HG02588 (cell line): ENCODE results near the gene GALC.
A peak's percentile ranks its signal among the peaks of the same experiment; 100 is the strongest.

Experiments
- ATAC-seq: cut with Tn5 transposase; IDR thresholded peaks from one replicate; pipeline ENCODE4 v1.9.1; 2021; ENCODE audit warnings: mild to moderate bottlenecking, moderate library complexity; ENCODE audit not compliant: unreplicated experiment

GALC gene

GRCh38 chr14:87960013-87960787, 32.8 kb downstream of the GALC start:
- no peak for ATAC-seq

- ATAC-seq = no peak
Observed at GRCh38 chr14:87955501-87955900, 37.5 kb downstream of the GALC start.

DNA sequence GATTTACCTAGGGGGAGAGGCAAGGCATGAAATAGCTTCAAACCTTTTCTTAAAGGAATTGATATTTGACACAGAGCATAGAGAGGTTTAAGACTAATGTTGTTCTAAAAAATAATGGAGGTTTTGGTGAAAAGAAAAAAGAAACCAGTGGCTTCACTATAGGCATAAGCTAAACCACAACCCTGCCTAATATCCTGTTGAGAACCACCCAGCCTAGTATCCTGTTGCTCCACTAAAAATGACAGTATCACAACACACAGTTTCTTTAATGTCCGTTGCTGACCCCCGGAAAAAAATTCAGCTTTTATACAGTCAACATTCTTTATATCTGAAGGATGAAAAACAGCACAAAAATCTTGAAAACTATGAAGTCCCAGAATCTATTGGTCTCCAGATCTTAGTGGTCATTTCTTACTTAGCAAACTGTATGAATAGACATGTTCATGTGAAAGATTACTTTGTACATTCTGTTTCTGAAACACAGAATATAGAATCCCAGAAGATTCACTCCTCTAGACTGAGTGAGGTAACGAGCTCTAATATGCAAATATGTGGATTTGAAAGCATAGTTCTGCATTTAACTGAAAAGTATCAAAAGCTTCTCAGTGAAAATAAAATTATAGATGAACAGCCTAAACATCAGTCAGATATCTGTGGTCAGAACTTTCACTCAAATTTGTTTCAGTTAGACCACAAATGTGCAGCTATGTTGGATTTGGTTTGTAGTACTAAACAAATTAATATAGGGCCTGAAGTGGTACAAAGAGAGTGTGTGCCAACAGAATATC, 40.5 kb downstream of the GALC start:
- ATAC-seq = peak; percentile 78

- ATAC-seq = no peak
Observed at GRCh38 chr14:87944987-87945604, 47.9 kb downstream of the GALC start.

DNA sequence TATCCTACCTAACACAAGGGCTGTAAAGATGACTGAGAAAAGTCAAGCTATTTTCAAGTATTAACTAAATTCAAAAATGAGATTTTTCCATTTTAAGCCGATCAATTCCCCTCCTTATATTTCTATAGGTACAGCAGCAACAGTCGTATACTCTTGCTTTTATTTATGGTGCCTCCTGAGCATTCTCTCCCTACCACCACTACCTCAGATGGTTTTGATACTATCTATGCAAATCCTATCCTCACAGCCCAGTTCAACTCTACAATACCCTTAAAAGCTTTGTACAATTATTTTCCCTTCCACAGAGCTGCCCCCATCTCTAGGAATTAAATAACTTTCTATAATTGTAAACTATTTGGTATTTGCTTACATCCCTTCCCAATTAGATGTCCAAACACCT, 52.1 kb downstream of the GALC start:
- no peak for ATAC-seq

DNA sequence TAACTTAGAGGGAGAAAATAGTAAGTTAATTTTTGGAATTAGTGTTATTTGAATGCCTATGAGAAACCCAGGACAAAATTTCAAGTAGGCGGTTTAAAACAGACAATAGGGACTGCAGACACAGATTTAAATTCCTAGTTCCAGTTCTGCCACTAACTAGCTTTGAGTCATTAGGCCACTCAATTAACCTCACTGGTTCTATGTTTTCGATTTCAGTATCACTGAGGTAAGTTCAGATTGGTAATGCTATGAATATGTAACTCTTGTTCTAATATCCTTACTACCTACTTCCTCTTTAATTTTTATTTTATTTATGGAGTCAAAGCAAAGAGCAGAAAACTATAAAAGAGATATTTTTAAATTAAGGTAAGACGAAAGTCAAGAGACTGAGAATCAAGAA, 52.6 kb downstream of the GALC start:
- peak; percentile 96 for ATAC-seq

DNA sequence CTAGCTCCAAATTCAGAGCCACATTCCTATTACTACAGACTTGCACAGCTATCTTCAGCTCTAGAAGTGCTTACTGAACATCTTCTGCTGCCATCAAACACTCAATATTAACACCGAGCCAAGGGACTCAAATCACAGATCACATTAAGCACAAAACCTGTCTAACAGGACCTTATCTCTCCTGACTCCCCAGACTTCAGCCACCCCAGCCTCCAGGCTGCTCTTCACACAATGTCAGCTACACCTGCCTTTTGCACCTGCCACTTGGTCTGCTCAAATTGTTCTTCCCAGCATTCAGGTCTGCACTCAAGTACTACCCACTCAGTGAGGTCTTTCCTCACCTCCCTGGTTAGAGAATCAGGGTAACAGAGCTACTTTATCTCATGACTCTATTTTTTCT, 57.1 kb downstream of the GALC start:
- ATAC-seq = no peak

GRCh38 chr14:87935081-87935828, 57.7 kb downstream of the GALC start:
- no peak for ATAC-seq

GRCh38 chr14:87934185-87934584, 58.8 kb downstream of the GALC start:
- ATAC-seq = no peak

GRCh38 chr14:87916886-87917275, 76.1 kb downstream of the GALC start:
- ATAC-seq = no peak

DNA sequence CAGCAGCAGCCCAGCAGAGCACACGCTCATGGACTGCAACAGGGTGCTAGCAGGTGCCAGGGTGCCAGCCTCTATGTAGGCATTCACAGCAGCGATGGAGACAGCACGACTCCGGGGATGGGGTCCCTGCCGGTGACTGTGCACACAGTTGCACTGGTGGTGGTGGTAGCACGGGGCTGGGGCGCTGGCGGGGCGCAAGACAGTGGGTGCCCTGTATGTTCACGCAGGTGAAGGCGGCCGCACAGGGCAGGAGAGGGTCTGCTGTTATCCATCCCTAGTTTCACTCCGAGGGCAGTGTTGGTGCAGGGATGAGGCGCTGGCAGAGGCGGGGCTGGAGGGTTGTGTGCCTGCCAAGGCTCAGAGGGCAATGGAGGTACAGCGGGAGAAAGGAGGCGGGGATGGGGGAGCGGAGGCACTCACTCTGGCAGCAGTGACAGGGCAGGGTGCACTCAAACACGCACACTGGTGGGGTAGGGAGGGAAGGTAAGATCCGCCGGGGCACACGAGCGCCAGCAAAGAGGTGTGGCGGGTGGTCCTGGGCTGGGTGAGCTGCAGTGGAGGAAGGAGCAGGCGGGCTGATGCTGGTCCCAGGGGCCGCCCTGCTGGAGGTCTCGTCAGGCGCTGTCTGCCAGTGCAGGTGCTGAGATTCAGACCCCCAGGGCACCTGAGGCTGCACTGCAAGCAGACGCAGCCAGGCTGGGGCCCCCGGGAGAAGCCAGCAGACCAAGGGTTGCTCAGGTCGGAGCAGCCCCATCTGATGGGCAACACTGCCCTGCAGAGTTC, 76.7 kb downstream of the GALC start:
- ATAC-seq = no peak

GRCh38 chr14:87908550-87908949, 84.4 kb downstream of the GALC start:
- no peak for ATAC-seq

DNA sequence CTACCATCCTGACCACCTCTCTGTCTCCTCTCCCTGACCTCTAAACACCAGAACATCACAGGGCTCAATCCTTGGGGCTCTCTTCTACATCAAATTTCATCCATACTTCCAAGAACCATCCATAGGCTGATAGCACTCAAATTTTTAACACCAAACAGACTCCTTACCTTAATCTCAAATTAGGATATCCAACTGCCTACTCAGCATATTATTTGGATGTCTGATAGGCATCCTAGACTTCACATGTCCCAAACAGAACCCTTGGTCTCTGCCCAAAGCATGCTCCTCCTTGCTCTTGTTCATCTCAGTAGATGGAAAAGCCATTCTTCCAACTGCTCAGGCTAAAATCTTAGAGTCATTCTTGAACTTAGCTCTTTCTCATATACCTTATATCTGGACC, 91.3 kb downstream of the GALC start:
- ATAC-seq = no peak

- ATAC-seq = no peak
Observed at GRCh38 chr14:87901236-87901635, 91.7 kb downstream of the GALC start.

GRCh38 chr14:87899228-87899627, 93.8 kb downstream of the GALC start:
- ATAC-seq = no peak

DNA sequence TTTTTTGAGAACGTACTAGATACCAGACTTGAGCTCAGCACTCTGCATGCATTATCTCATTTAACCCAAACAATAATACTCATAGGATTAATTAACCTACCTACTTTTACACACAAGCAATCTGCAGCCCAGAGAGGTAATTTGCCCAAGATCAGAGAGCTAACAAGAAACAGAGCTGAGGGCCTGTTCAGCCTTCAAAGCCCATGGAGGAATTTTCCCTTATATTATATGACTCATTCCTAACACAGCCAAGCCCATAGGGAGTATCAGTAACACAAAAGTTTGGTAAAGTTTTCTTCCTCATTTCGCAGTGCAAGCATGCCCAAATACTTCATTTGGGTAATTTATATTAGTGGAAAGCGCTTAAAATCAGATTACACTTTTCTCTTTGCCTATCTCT, 94.7 kb downstream of the GALC start:
- no peak for ATAC-seq

DNA sequence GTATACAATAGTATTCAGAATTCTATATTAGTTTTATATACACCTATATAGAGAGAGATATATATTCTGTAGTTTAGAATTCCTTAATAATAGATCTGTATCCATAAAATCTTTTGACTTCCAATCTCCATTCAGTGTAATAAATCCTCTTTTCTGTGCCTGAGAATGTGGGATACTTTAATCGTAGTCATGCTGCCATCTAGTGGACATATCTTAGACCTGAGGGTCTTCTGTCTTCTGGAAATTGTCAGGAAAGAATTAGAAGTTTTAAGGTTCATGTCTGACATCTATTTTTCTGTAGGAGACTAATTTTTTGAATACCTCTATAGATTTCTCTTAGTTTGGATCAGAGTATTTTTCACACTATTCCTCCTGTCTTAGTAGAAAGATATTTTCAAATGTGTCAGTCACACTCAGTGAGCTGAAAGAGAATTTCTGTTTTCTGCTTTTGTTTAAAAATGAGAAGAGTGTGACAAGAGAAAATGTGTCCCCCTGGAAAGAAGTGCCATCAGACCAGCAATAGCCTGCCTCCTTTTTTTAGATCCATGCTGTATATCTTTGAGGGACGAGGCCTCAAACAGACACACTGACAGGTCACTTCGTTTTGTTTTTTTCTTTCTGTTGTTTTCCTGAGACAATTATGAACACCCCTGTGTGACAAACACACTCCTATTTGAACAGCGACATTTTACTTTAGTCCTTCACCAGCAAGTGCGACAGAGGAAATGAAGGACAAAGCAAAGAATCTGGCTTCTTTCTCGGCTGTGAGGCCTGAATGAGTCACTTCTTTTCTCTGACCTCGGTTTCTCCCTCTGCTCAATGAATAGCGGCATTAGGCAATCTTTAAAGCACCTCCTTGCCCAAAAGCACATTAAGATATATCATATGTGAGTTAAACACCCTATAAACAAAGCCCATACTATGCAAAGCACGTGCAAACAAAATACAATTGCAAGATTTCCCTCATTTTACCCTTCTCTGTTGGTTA, 96.3 kb downstream of the GALC start:
- ATAC-seq = no peak

DNA sequence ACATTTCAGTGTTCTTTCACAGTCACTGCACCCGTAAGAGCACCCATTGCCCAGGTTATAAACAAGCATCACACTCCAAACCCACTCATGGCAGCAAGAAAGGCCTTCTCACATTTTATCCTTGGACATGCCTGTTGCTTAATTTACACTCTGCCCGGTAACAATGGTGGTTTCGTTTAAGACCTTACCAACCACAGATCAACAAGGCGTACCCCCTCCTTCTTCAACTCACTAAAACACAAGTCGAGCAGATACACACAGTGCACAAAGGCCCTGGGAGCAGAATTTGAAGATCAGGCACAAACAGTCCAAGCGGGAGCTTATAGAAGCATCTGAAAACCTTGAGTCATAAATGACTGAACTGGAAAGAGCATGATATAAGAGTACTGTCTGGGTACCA, 98.1 kb downstream of the GALC start:
- ATAC-seq = no peak

DNA sequence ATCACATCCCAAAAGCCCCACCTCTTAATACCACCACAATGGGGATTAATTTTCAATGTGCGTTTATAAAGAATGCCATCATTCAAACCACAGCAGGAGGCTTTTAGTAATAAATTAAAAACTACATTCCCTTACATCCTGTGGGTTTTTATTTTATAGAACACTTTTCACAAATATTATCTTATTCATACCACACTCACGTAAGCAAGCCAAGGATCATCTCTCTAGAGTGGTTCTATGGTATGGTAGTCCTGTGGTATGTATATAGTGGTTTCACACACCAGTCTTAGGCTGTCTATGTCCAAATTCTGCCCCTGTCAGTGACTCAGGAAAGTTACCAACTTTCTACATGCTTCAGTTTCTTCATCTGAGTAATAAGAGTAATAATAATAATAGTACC, 100.2 kb downstream of the GALC start:
- ATAC-seq = no peak
